ENCODE measurements around the gene ARHGEF28. TPM values are rescaled to one million over a fixed set of nuclear protein-coding genes. Genes with fewer than 3 reads are reported as not detected.

ARHGEF28 gene
- total and polyA plus RNA-seq, 12 donors = 0.62 to 3.4 (median 1.5) TPM

DNA sequence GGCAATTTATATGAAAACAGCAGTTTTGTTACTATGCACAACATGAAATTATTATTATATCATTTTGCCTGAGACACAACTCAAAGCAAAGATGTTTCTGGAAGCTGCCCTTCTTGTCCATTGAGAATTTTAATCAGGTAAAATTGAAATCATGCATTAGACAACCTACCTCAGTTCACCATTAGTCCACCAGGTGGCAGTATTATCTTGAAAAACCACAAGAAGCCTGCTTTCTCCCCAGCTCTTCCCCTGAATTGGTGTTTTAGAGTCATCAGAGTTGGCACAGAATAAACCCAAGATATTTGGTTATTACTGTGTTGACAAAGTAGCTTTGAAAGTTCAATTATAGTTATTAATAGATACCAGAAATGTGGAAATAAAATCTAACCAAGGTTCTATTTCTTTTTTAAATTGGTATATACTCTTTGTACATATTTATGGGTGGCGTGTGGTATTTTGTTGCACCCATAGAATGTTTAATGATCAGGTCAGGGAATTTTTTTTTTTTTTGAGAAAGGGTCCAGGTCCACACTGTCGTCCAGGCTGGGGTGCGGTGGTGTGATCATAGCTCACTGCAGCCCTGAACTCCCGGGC lies 34.8 kb upstream of the ARHGEF28 start:
- H3K27ac ChIP-seq = no peak overlapping the region
- ATAC-seq (peak in 6 of 8 donors; percentile 65 to 81 (median 73)), DNase-seq (peak in 1 of 2 donors; percentile 68)
- 60 to 63% methylated on average over 4 of the region's 4 CpGs for WGBS, 2 donors
- no peaks in the 10 kb centered on the region for H3K4me1 ChIP-seq
- TF ChIP-seq, protein P1, sequence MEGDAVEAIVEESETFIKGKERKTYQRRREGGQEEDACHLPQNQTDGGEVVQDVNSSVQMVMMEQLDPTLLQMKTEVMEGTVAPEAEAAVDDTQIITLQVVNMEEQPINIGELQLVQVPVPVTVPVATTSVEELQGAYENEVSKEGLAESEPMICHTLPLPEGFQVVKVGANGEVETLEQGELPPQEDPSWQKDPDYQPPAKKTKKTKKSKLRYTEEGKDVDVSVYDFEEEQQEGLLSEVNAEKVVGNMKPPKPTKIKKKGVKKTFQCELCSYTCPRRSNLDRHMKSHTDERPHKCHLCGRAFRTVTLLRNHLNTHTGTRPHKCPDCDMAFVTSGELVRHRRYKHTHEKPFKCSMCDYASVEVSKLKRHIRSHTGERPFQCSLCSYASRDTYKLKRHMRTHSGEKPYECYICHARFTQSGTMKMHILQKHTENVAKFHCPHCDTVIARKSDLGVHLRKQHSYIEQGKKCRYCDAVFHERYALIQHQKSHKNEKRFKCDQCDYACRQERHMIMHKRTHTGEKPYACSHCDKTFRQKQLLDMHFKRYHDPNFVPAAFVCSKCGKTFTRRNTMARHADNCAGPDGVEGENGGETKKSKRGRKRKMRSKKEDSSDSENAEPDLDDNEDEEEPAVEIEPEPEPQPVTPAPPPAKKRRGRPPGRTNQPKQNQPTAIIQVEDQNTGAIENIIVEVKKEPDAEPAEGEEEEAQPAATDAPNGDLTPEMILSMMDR (IDR thresholded peaks at IDR 0.05) = peak; percentile 74 to 91 (median 86)
- H3K27me3 ChIP-seq = no peaks in the 10 kb centered on the region
- H3K36me3 ChIP-seq = no peaks in the 10 kb centered on the region
- H3K9me3 ChIP-seq = no peaks in the 10 kb centered on the region
- intact Hi-C loops (cut with DNase I) = loop anchor here (1.0 to 10.0 kb wide), 5 partner anchors 201 to 1064 kb away; partner anchors contain the start of gene ENC1 (in 2 of the 10)
- no peak overlapping the region for H3K4me3 ChIP-seq

DNA sequence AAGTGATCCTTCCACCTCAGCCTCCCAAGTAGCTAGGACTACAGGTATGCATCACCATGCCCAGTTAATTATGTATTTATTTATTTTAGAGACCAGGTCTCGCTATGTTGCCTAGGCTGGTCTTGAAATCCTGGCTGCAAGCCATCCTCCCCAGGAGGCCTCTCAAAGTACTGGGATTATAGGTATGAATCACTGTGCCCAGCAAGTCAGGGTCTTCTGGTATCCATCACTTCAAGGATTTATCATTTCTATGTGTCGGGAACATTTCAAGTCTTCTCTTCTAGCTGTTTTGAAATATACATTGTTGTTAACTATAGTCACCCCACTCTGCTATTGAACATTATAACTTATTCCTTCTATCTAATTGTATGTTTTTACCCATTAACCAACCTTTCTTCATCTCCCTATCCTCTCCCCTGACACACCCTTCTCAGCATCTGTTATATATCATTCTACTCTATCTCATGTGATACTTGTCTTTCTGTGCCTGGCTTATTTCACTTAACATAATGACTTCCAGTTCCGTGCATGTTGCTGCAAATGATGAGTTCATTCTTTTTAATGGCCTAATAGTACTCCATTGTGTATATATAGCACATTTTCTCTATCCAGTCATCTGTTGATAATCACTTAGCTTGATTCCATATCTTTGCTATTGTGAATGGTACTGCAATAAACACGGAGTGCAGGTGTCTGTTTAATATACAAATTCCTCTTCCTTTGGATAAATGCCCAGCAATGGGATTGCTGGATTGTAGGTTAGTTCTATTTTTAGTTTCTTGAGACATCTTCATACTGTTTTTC lies 34.1 kb upstream of the ARHGEF28 start:
- H3K27ac ChIP-seq = no peak overlapping the region
- TF ChIP-seq, protein P1 (IDR thresholded peaks at IDR 0.05) = no peak
- WGBS, 2 donors = 27 to 41% methylated on average over 4 of the region's 4 CpGs
- H3K36me3 ChIP-seq = no peaks in the 10 kb centered on the region
- no peak overlapping the region for H3K4me3 ChIP-seq
- intact Hi-C loops (cut with DNase I) = loop anchor here (1.0 to 10.0 kb wide), 5 partner anchors 200 to 1063 kb away; partner anchors contain the start of gene ENC1 (in 2 of the 10)
- H3K9me3 ChIP-seq = no peaks in the 10 kb centered on the region
- no peak for DNase-seq
- no peaks in the 10 kb centered on the region for H3K4me1 ChIP-seq
- H3K27me3 ChIP-seq = no peaks in the 10 kb centered on the region
- ATAC-seq = no peak

GRCh38 chr5:73592551-73592950 lies 33.4 kb upstream of the ARHGEF28 start:
- ATAC-seq (no peak), DNase-seq (no peak)
- intact Hi-C loops (cut with DNase I) = loop anchor here in 4 of 10 donors (5.0 to 10.0 kb wide), 3 partner anchors 1052 to 1062 kb away; partner anchors contain the start of gene ENC1 (in 2 of the 4)
- no peak overlapping the region for H3K4me3 ChIP-seq
- no peaks in the 10 kb centered on the region for H3K36me3 ChIP-seq
- no peak overlapping the region for H3K27ac ChIP-seq
- TF ChIP-seq, protein P1 (IDR thresholded peaks at IDR 0.05) = no peak
- H3K27me3 ChIP-seq = no peaks in the 10 kb centered on the region
- H3K9me3 ChIP-seq = peaks cover 0 to 2% (median 0%) of the 10 kb centered on the region in 11 donors
- H3K4me1 ChIP-seq = no peaks in the 10 kb centered on the region
- 74 to 80% methylated on average over 1 of the region's 1 CpG for WGBS, 2 donors

DNA sequence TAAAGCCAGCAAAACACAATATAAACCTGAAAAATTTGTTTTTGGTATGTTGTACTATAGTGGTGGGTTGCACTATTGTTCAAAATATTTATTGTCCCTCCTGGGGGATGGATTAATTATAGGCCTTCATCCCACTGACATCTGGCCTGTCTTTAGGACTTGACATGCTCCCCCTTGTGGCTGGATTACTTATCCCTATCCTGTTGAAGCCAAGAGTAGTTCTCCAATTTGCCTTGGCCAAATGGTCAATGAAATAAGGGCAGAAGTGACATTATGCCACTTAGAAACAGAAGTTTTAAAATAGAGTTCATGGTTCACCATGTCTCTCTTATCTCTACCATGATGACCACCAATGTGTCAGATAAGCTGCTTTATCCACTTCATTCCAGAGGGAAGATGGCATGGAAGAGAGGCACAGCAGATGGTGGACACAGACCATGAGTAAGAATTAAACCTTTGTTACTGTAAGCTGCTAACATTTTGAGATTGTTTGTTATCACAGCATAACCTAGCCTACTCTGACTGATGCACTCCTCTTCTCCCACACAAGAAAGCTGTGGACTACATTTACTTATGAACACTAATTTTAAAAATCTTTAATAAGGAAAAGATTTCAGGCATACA lies 29.2 kb upstream of the ARHGEF28 start:
- intact Hi-C loops (cut with DNase I) = loop anchor here in 3 of 10 donors (10.0 kb wide), 2 partner anchors 1048 to 1058 kb away; partner anchors contain the start of gene ENC1 (in 2 of the 3)
- no peaks in the 10 kb centered on the region for H3K27me3 ChIP-seq
- H3K9me3 ChIP-seq = peaks cover 0 to 10% (median 9%) of the 10 kb centered on the region in 11 donors
- no peak overlapping the region for H3K4me3 ChIP-seq
- no peak overlapping the region for H3K27ac ChIP-seq
- no peaks in the 10 kb centered on the region for H3K36me3 ChIP-seq
- no peaks in the 10 kb centered on the region for H3K4me1 ChIP-seq
- no peak for DNase-seq
- TF ChIP-seq, protein P1 (IDR thresholded peaks at IDR 0.05) = peak in 7 of 9 donors; percentile 33 to 67 (median 43)
- ATAC-seq = no peak
